ENCODE data around the gene PLA2G2F. TPM values are rescaled to one million over a fixed set of nuclear protein-coding genes. Genes with fewer than 3 reads are reported as not detected.

The PLA2G2F gene
- total RNA-seq, 2 experiments from 2014 or later = not detected

GRCh38 chr1:20190256-20191160 is 51.4 kb downstream of the PLA2G2F start:
- DNase-seq = no peak
- Mint-ChIP-seq H3K27me3 (ENCODE audit: low read depth) (no peaks in the 10 kb centered on the region), H3K27ac (no peak overlapping the region), H3K4me3 (no peak overlapping the region), H3K4me1 (ENCODE audit: low read depth) (peaks cover 29% of the 10 kb centered on the region), H3K9me3 (no peaks in the 10 kb centered on the region), H3K36me3 (ENCODE audit: low read depth) (no peaks in the 10 kb centered on the region)
- CTCF ChIA-PET = interaction anchor here (1.4 kb wide), 1 partner anchor 22 kb away, joined by 9 read pairs; no protein-coding TSS in a partner anchor
- intact Hi-C loops (cut with micrococcal nuclease) = no loop called here

- Mint-ChIP-seq H3K36me3 (ENCODE audit: low read depth) (no peaks in the 10 kb centered on the region), H3K27ac (no peak overlapping the region), H3K9me3 (no peaks in the 10 kb centered on the region), H3K4me3 (no peak overlapping the region), H3K4me1 (ENCODE audit: low read depth) (peaks cover 28% of the 10 kb centered on the region), H3K27me3 (ENCODE audit: low read depth) (no peaks in the 10 kb centered on the region)
- CTCF ChIA-PET = interaction anchor here (0.6 to 1.1 kb wide), 2 partner anchors 21 to 32 kb away, joined by 3 read pairs; no protein-coding TSS in a partner anchor
- no peak for DNase-seq
- intact Hi-C loops (cut with micrococcal nuclease) = no loop called here
Measured at GRCh38 chr1:20191266-20191825, 52.2 kb downstream of the PLA2G2F start.

GRCh38 chr1:20192364-20192763 is 53.2 kb downstream of the PLA2G2F start:
- no peak overlapping the region for H3K4me3 Mint-ChIP-seq
- peaks cover 19% of the 10 kb centered on the region for H3K4me1 Mint-ChIP-seq (ENCODE audit: low read depth)
- no peak overlapping the region for H3K27ac Mint-ChIP-seq
- no peak for DNase-seq
- no peaks in the 10 kb centered on the region for H3K27me3 Mint-ChIP-seq (ENCODE audit: low read depth)
- no peaks in the 10 kb centered on the region for H3K36me3 Mint-ChIP-seq (ENCODE audit: low read depth)
- no peaks in the 10 kb centered on the region for H3K9me3 Mint-ChIP-seq
- CTCF ChIA-PET = interaction anchor here (0.6 to 5.8 kb wide), 4 partner anchors 22 to 647 kb away, joined by 3 to 23 read pairs (median 3); no protein-coding TSS in a partner anchor
- intact Hi-C loops (cut with micrococcal nuclease) = no loop called here

GRCh38 chr1:20192871-20193411 is 53.8 kb downstream of the PLA2G2F start:
- Mint-ChIP-seq H3K36me3 (ENCODE audit: low read depth) (no peaks in the 10 kb centered on the region), H3K27ac (no peak overlapping the region), H3K27me3 (ENCODE audit: low read depth) (no peaks in the 10 kb centered on the region), H3K4me3 (no peak overlapping the region), H3K4me1 (ENCODE audit: low read depth) (peaks cover 13% of the 10 kb centered on the region), H3K9me3 (no peaks in the 10 kb centered on the region)
- DNase-seq = no peak
- intact Hi-C loops (cut with micrococcal nuclease) = no loop called here
- CTCF ChIA-PET = interaction anchor here (1.0 to 6.1 kb wide), 8 partner anchors 19 to 275 kb away, joined by 3 to 75 read pairs (median 6); no protein-coding TSS in a partner anchor

GRCh38 chr1:20194224-20194623 is 55.1 kb downstream of the PLA2G2F start:
- H3K27me3 Mint-ChIP-seq (ENCODE audit: low read depth) = no peaks in the 10 kb centered on the region
- H3K4me1 Mint-ChIP-seq (ENCODE audit: low read depth) = peaks cover under 1% of the 10 kb centered on the region
- no peak for DNase-seq
- H3K9me3 Mint-ChIP-seq = no peaks in the 10 kb centered on the region
- intact Hi-C loops (cut with micrococcal nuclease) = no loop called here
- no peak overlapping the region for H3K27ac Mint-ChIP-seq
- H3K4me3 Mint-ChIP-seq = no peak overlapping the region
- CTCF ChIA-PET = interaction anchor here (1.0 to 6.1 kb wide), 9 partner anchors 12 to 93 kb away, joined by 4 to 75 read pairs (median 10); no protein-coding TSS in a partner anchor
- no peaks in the 10 kb centered on the region for H3K36me3 Mint-ChIP-seq (ENCODE audit: low read depth)

GRCh38 chr1:20194757-20195461 is 55.8 kb downstream of the PLA2G2F start:
- DNase-seq = peak; percentile 88
- intact Hi-C loops (cut with micrococcal nuclease) = loop anchor here (1.0 kb wide), 5 partner anchors 9 to 277 kb away; partner anchors contain the start of genes PLA2G2C and UBXN10
- H3K9me3 Mint-ChIP-seq = no peaks in the 10 kb centered on the region
- no peak overlapping the region for H3K27ac Mint-ChIP-seq
- H3K27me3 Mint-ChIP-seq (ENCODE audit: low read depth) = peaks cover 2% of the 10 kb centered on the region
- H3K4me1 Mint-ChIP-seq (ENCODE audit: low read depth) = no peaks in the 10 kb centered on the region
- CTCF ChIA-PET = interaction anchor here (0.7 to 6.1 kb wide), 14 partner anchors 11 to 301 kb away, joined by 3 to 75 read pairs (median 8); no protein-coding TSS in a partner anchor
- H3K36me3 Mint-ChIP-seq (ENCODE audit: low read depth) = no peaks in the 10 kb centered on the region
- H3K4me3 Mint-ChIP-seq = no peak overlapping the region

- no peak overlapping the region for H3K4me3 Mint-ChIP-seq
- peaks cover 2% of the 10 kb centered on the region for H3K27me3 Mint-ChIP-seq (ENCODE audit: low read depth)
- H3K4me1 Mint-ChIP-seq (ENCODE audit: low read depth) = no peaks in the 10 kb centered on the region
- no peaks in the 10 kb centered on the region for H3K36me3 Mint-ChIP-seq (ENCODE audit: low read depth)
- no peak overlapping the region for H3K27ac Mint-ChIP-seq
- H3K9me3 Mint-ChIP-seq = no peaks in the 10 kb centered on the region
- CTCF ChIA-PET = interaction anchor here (0.7 to 6.1 kb wide), 15 partner anchors 8 to 300 kb away, joined by 3 to 75 read pairs (median 8); no protein-coding TSS in a partner anchor
- intact Hi-C loops (cut with micrococcal nuclease) = loop anchor here (1.0 kb wide), 5 partner anchors 9 to 277 kb away; partner anchors contain the start of genes PLA2G2C and UBXN10
- no peak for DNase-seq
Measured at GRCh38 chr1:20195462-20195780, 56.3 kb downstream of the PLA2G2F start.

GRCh38 chr1:20197329-20197791 is 58.2 kb downstream of the PLA2G2F start:
- no peak overlapping the region for H3K27ac Mint-ChIP-seq
- no peaks in the 10 kb centered on the region for H3K4me1 Mint-ChIP-seq (ENCODE audit: low read depth)
- no peaks in the 10 kb centered on the region for H3K36me3 Mint-ChIP-seq (ENCODE audit: low read depth)
- H3K9me3 Mint-ChIP-seq = no peaks in the 10 kb centered on the region
- H3K4me3 Mint-ChIP-seq = no peak overlapping the region
- CTCF ChIA-PET = interaction anchor here (4.0 to 6.1 kb wide), 3 partner anchors 18 to 36 kb away, joined by 23 to 75 read pairs (median 25); no protein-coding TSS in a partner anchor
- DNase-seq = no peak
- intact Hi-C loops (cut with micrococcal nuclease) = no loop called here
- peaks cover 2% of the 10 kb centered on the region for H3K27me3 Mint-ChIP-seq (ENCODE audit: low read depth)

GRCh38 chr1:20198296-20198695 is 59.2 kb downstream of the PLA2G2F start:
- no peak overlapping the region for H3K4me3 Mint-ChIP-seq
- no peak for DNase-seq
- no peak overlapping the region for H3K27ac Mint-ChIP-seq
- H3K36me3 Mint-ChIP-seq (ENCODE audit: low read depth) = no peaks in the 10 kb centered on the region
- intact Hi-C loops (cut with micrococcal nuclease) = no loop called here
- H3K4me1 Mint-ChIP-seq (ENCODE audit: low read depth) = no peaks in the 10 kb centered on the region
- CTCF ChIA-PET = interaction anchor here (6.1 kb wide), 1 partner anchor 37 kb away, joined by 75 read pairs; no protein-coding TSS in a partner anchor
- no peaks in the 10 kb centered on the region for H3K9me3 Mint-ChIP-seq
- peaks cover 2% of the 10 kb centered on the region for H3K27me3 Mint-ChIP-seq (ENCODE audit: low read depth)

GRCh38 chr1:20198918-20199317 is 59.8 kb downstream of the PLA2G2F start:
- Mint-ChIP-seq H3K27me3 (ENCODE audit: low read depth) (peaks cover 2% of the 10 kb centered on the region), H3K4me3 (no peak overlapping the region), H3K27ac (no peak overlapping the region), H3K4me1 (ENCODE audit: low read depth) (no peaks in the 10 kb centered on the region), H3K36me3 (ENCODE audit: low read depth) (no peaks in the 10 kb centered on the region), H3K9me3 (no peaks in the 10 kb centered on the region)
- intact Hi-C loops (cut with micrococcal nuclease) = no loop called here
- CTCF ChIA-PET = interaction anchor here (6.1 kb wide), 1 partner anchor 37 kb away, joined by 75 read pairs; no protein-coding TSS in a partner anchor
- no peak for DNase-seq

- CTCF ChIA-PET = interaction anchor here (1.7 kb wide), 1 partner anchor 13 kb away, joined by 5 read pairs; no protein-coding TSS in a partner anchor
- intact Hi-C loops (cut with micrococcal nuclease) = no loop called here
- Mint-ChIP-seq H3K36me3 (ENCODE audit: low read depth) (no peaks in the 10 kb centered on the region), H3K27me3 (ENCODE audit: low read depth) (peaks cover 2% of the 10 kb centered on the region), H3K9me3 (no peaks in the 10 kb centered on the region), H3K4me3 (no peak overlapping the region), H3K4me1 (ENCODE audit: low read depth) (no peaks in the 10 kb centered on the region), H3K27ac (no peak overlapping the region)
- no peak for DNase-seq
Measured at GRCh38 chr1:20199403-20199802, 60.3 kb downstream of the PLA2G2F start.

All from activated naive CD4-positive, alpha-beta T cell treated with anti-CD3 and anti-CD28 coated beads for 36 hours (primary cell).